ENCODE data around the gene FANCI.

The FANCI gene

DNA sequence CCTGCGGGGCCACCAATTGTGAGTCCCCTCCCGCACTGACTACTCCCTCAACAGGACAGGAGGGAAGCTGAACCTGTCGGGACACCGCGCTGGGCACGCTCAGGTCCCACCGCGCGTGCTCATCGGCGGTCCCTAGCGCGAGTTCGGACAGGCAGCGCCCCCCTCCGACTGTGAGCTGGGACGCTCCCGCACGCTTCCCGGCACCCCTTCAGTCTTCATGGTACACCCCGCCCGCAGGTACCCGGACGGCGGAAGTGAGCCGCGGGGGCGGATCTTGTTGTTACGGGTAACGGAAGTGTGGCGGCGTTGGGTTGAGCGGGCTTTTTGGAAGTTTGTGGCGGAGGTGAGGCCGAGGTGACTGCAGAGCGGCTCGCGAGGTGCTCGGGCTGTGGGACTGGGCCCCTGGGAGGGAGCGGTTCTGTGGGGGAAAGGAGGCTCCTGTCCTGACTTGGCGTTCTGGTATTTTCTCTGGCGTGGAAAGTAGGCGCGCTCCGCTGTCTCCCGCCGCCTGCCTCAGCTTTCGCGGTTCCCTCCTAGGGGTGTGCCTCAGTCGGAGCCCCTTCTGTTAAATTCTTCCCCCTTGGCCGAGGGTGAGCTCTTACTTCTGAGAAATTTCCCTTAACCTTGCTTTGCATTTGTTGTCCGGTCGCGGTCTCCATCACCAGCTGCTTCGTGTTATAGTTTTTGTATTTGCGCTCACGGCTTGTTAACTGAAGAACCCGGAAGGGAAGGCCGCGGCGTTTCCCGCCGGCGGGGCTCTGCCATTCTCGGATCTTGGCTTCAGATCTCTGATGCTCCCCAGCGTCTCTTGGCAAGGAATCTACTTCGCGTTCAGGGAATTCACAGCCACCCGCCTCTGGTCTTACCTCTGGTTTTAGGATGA is at the start of gene FANCI:
FANCI (plus strand) TSS at position 289 of the 883 bp plus-strand sequence. CDS start 3,669 bp downstream, outside the sequence.
- DNase-seq (ENCODE audit: low spot score): peak; percentile 95

DNA sequence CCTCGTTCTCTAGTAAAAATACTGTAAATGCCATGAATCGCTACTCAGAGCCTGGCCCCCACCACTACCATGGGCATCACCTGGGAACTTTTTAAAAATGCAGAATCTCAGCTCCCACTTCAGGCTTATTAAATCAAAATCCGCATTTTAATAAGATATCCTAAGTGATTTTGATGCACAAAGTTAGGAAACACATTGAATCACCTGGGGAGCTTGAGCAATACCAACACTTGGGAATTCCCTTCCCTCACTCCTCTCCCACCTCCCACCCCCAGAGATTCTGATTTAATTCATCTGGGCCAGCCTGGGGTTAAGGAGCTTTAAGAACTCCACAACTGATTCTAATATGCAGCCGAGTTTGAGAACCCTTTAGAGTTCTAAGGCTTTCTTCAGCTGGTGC is 49.2 kb upstream of the FANCI start:
- DNase-seq (ENCODE audit: low spot score): no peak

DNA sequence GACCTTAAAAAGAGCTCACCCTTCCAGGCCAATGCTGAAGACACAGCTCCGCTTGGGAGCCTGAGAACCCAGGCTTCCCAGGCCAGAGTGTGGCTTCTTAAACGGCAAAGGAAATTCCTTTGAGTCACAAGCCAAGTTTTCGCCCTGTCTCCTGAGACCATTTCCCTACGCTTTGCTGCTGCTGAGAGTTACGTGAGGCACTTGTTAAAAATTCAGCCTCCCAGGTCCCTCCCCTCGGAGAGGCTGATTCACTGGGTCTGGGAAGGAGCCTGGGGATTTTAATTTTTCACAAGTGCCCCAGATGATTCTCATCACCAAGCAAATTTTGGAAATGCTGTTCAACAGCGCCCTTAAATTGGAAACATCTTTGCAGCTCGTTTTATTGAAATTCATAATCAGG is 47.9 kb upstream of the FANCI start:
- DNase-seq (ENCODE audit: low spot score): no peak

DNA sequence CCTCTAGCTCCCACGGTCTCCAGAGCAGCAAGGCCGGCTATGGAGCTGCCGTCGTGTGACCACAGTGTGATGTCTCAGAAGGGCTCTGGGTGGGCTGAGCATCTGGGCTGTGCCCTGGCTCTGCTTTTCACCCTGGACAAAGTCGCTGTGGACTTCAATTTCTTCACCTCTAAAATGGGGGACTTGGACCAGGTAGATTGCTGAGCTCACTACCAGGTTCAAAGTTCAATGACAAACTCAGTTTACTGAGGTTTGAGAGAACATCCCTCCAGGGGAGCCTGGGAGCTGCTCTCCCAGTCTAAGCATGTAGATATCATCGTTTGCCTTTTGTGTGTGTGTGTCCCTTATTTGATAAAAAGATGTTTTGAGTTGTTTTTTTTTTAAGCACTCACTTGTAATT is 47.5 kb upstream of the FANCI start:
- no peak for DNase-seq (ENCODE audit: low spot score)

DNA sequence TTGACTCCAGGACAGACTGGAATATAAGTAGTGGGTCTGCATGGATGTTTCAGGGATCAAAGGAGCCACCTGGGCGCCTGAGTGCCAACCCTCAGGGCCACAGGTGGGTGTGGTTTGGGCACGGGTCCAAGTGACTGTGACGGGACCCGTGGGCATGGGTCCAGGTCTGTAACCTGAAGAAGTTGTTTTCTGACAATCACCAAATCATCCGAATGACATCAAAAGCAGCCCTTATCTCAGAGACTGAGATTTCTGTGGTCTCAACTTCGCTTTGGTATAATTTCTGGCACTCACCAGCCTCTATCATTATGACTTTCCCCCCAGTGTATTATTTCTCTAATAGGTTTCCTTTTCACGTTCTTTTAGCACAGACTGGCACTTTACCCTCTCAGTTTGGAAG is 46.8 kb upstream of the FANCI start:
- DNase-seq (ENCODE audit: low spot score): no peak

DNA sequence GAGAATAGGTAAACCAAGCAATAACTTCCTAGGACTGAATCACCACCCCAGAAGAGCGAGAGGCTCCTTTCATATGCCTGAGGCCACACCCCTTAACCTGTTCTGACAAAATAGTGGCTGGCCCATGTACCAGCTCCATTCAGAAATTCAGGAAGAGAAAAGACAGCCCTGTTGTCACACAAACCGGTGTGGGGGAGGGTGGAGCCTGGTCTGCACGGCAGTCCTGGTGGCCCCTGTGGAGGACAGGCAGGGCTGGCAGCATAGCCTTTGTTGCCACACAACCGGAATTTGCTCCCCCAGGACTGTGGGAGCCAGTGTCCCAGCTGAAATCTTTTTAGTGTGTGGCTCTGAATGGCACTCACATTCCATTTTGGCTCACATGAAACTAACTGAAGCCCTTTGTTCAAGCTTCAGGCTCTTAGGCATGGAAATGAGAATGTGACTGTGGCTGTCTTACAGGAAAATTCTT is 46.2 kb upstream of the FANCI start:
- DNase-seq (ENCODE audit: low spot score): no peak

DNA sequence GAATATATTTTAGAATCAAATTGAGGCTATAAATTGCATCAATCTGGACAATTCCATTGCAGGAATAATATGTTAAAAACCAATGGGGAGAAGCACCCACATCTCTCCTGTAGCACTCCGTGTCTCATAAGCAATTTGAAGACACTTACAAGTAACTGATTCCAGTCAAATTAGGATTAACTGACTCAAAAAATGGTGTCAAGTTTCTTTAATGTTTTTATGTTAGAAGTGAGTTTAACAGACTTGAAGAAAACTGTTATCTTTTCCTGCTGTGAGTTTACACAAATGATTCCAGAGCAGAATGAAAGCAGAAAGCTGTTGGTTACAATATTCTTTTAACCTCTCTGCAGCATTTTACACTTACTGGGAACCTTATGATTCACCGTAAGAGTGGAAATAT is 45.6 kb upstream of the FANCI start:
- no peak for DNase-seq (ENCODE audit: low spot score)

DNA sequence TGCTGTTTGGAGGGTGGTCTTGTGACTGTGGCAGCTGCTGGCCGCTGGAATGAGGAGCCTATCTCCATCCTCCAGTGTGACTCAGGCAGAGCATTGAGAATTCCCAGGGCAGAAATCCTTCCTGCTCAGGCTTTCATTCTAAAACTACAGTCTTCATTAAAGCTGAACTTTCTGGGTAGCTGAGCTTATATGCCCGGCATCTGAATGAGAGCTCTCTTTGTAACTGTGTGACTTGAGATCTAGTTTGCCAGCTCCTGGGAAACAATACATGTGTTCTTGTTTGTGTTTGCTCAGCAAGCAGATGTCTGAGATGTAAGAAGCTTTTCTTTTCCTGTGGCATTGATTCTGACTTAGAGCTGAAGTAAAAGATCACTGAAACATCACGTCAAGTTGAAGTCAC is 44.8 kb upstream of the FANCI start:
- DNase-seq (ENCODE audit: low spot score): no peak

DNA sequence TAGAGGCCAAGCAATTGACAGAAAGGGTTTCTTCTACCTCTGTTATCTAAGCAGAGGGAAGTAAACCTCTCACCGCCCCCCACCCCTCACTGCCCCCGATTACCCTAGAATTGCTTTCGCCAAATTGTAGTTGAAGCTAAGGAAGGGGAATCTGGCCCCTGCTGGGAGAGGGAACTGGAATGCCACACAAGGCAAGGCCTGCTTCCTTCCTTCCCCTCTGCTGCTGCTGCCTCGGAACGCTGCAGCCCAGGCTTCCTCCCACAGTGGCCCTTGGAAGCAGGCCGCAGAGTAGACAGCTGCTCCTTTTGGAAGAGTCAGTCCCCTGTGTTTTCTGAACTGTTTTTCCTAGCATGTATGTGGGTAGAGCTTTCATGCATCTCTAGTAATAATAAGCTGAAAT is 44.0 kb upstream of the FANCI start:
- DNase-seq (ENCODE audit: low spot score): no peak

DNA sequence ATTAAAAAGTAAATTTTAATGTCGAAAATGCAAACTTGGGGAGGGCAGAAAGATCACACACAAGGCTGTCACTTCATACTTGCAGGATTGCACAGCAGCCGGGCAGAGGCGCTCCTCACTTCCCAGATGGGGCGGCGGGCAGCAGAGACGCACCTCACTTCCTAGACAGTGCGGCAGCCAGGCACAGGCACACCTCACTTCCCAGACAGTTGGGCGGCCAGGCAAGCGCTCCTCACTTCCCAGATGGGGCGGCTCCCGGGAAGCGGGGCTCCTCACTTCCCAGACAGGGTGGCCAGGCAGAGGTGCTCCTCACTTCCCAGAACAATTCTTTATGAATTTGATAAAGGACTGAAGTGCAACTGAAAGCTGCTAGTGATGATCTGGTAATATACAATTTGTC is 43.6 kb upstream of the FANCI start:
- DNase-seq (ENCODE audit: low spot score): no peak

DNA sequence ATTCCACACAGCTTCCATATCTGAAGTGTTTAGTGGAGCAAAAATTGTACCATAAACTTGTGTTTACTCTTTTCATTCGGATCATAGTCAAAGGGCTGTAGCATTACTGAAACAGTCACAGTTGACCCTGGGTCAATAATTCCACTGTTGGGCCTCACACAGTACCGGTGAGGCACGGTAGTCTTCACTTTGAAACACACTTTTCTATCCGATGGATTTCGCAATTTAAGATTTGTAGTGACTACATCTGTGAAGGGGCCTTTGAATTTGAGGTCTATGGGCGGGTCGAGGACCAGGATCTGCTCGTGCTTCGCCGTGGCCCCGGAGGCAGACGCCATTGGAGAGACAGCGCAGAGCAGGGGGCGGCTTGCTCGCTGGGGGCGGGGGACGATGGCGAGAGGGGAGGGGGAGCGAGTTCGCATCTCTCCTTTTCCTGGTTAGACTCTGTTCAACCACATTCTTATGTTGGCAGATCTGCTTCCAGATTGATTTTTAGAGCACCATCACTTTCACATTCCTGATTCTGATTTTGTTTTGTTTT is 42.2 kb upstream of the FANCI start:
- DNase-seq (ENCODE audit: low spot score): no peak

DNA sequence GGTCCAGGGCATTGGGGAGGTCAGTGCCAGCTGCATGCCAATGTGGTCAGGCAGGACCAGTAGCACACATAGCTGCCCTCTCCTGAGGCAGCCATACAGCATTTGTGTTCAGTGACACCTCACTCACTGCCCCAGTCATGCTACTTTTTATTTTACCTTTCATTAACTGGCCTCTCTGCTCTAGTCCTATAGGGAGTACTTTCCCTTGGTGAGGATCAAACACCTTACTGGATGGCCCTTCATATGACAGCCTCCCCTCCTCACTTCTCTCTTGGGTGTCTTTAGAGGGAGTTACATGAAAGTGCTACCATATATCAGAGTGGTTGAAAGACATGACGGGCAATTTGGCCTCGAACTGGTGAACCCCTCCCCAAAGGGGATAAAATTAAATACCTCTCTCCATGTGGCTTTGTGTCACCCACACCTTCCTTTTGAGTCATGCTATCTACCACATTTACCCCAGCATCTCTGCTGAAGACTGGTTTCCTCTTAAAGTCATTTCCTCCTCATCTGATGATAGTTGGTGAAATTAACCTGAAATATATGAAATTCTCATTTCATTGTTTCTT is 40.0 kb upstream of the FANCI start:
- DNase-seq (ENCODE audit: low spot score): no peak

DNA sequence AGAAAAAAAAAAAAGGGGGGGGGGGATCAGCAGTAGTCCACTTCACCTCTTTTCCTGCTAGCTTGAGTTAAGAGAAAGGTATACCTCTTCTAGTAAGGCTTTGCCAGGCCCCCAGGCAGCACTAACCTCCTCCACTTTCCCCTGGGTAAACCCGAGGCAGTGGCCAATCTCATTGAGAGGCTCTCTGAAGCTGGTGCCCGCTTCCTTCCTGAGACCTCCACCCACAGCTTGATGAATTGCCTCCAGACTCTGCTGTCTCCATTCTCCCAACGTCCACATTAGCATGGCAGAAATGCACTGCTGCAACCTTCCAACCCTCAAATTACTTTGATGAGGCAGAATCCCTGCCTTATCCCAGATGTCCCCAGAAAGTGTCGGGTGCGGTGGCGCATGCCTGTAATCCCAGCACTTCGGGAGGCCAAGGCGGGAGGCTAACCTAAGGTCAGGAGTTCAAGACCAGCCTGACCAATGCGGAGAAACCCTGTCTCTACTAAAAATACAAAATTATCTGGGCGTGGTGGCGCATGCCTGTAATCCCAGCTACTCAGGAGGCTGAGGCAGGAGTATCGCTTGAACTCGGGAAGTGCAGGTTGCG is 37.7 kb upstream of the FANCI start:
- no peak for DNase-seq (ENCODE audit: low spot score)

DNA sequence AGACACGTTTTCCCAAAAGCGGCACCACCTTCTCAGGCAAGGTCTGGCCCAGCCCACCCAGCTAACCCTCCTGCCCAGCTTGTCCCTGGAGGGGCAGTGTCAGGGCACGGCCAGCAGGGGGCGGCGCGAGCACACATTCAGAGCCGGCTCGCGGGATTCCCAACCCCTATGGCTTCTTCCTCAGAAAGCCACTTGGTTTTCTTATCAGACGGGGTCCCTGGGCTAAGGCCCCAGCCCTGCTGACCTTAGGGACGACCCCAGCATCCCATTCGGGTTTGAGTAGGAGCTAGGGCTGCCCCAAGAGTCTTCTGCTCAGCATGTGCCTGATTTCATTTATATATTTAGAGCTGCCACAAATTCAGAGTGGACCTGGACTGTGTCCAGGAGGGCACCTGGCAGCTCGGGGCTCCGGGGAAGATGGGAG is 36.9 kb upstream of the FANCI start:
- DNase-seq (ENCODE audit: low spot score): peak; percentile 72

DNA sequence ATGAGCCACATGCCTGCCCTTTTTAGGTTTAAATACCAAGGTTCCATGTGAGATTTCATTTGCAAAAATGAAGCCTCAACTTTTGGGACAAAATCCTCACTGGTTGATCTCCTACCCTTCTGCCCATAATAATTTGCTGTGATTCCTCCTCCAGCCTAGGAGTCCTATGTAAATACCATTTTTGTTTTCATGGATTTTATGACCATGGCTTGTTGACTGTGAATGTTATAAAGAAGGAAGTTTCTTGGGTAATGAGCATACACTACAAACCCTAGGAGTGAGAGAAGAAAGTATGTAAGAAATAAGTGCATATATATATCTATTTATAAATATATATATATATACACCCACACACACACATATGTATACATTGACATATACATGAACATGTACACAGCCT is 35.5 kb upstream of the FANCI start:
- no peak for DNase-seq (ENCODE audit: low spot score)

DNA sequence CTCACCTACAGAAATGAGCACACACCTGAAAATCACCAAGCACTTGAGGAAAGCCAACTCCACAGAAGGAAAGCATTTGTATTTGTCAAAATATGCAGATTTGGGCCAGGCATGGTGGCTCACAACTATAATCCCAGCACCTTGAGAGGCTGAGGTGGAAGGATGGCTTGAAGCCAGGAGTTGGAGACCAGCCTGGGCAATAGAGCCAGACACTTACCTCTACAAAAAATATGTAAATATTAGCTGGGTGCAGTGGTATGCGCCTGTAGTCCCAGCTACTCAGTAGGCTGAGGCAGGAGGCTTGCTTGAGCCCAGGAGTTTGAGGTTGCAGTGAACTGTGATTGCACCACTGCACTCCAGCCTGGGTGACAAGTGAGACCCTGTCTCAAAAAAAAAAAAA is 34.7 kb upstream of the FANCI start:
- DNase-seq (ENCODE audit: low spot score): no peak

DNA sequence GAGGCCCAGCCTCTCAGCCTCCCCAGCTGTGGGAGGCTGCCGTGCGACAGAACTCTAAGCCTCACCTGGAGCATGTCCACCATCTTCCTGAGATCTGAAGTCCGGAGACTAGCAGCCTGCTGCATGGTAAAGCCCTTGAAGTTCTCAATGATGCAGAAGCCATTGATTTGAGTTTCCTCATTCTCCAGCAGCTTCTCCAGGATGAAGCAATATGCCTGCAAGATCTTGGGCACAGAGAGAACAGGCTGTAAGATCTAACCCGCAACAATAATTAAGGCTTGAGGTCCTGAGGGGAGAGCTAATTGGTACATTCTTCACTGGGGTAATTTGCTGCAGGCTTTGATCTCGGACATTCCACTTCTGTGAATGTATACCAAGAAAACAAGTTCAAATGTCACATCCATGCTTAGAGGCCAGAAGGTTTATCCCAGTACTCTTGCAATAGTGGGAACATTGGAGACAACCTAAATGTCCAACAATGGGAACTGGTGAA is 32.1 kb upstream of the FANCI start:
- no peak for DNase-seq (ENCODE audit: low spot score)

DNA sequence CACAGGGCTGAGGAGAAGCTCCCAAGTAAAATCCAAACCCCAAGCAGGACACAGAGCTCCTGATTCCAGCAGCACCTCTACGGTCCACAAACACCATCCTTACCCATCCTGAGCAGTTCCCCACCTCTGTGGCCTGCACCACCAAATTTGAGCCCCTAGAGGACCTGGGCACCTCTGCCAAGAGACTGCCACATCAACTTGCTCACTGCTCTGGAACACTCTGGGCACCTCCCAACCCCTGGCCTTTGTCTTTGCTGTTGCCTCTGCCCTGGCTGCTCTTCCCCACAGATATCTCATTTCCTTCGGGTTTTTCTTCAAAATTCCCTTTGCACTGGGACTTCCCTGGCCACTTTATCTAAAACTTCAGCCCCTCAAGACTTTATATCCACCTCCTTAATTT is 28.2 kb upstream of the FANCI start:
- no peak for DNase-seq (ENCODE audit: low spot score)

DNA sequence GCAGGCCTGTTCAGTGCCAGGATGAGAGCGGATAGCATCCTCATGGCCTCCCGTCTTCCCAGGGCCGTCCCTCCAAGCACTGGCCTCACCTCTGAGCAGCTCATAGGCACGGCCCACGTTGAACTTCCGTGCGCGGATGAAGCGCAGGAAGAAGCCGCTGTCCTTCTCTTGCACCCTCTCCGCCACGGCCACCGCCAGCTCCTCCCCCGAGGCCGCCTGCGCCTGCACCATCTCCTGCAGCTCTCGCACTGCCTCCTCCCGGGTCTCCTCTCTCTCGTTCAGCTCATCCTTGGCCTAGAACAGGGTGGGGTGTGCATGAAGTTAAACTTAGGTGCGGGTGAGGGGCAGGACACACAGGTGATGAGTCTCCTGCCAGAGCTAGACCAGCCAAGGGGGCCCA is 26.7 kb upstream of the FANCI start:
- DNase-seq (ENCODE audit: low spot score): no peak

DNA sequence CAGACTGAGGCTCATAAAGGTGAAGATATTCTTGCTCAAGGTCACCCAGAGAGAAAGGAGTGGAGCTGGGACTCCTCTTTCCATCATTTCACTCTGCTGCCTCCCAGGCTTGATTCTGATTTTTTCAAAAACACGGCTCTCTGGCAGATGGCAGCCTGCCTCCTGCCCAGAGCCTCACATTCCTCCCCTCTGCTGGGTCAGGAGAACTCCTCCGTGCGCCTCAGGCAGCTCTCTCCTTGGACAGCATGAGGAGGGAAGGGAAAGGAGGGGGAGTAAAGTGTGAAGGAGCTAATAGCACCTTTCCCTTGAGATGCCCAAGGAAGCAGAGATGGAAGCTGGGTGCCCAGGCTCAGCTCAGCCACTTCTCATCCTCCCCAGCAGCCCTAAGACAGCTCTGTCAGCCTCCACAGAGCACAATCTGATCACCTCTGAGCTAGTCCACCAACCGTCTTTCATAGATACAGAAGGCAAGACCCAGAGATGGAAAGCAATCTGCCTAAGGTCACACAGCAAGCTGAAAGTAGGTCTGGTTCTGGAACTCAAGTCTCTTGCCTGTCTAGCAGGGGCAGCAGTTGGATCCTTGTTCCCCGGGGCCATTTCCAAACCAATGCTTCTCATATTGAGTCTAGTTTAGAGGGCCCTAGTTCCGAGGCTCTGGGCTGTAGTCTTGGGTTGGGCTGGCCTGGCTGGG is 25.9 kb upstream of the FANCI start:
- DNase-seq (ENCODE audit: low spot score): no peak

DNA sequence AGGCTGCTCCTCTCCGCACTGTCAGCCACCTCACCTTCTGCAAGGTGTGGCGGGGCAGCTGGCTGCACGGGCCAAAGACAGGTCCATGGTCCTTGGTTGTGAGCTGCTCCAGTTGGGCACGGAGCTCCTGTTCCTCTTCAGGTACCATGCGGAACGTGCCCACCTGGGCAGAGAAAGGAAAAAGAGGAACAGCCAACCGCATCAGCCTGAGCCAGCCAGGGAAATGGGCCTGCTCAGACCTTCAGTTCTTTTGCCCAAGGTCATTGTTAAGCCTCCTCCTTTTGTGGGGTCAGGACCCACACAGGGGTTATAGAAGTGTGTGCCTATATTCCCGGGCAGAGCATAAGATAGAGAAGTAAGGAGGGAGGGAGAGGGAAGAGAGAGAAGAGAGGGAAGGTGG is 25.2 kb upstream of the FANCI start:
- no peak for DNase-seq (ENCODE audit: low spot score)

DNA sequence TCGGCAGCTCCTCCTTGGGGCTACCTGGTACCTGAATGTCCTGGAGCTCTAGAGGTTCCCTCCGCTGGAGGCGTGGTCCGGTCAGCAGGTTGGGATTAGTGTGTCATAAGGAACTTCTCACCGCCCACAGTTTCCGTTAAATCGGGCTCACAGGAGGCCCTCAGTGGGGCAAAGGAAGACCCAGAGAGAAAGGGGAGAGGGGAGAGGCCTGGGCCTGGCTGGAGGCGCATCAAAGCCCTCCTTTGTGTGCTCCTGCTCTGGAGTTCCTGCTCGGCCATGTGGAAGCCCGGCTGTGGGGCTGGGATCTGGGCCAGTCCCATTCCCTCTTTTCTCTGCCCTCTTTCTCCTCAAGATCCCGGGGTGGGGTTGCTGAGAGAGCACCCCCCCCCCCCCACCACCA is 22.2 kb upstream of the FANCI start, which contains the start of gene RLBP1:
RLBP1 (minus strand) TSS at position 37 of the 400 bp plus-strand sequence. CDS start 2,604 bp downstream, outside the sequence.
- DNase-seq (ENCODE audit: low spot score): no peak

Measured in kidney tubule cell (primary cell).